GM19035 (cell line): ENCODE data around the gene MRPL42.
"Not testable (repeated sequence)": the region's sequence is repeated elsewhere in the genome, so short reads cannot be mapped to it uniquely, and the experiment has no call there.

Experiments
- ATAC-seq: cut with Tn5 transposase; IDR thresholded peaks from one replicate; pipeline ENCODE4 v1.9.1; 2021; ENCODE audit not compliant: unreplicated experiment

Gene MRPL42

GRCh38 chr12:93497456-93497855 lies 30.1 kb downstream of the MRPL42 start:
- no peak for ATAC-seq

GRCh38 chr12:93498813-93499212 lies 31.5 kb downstream of the MRPL42 start:
- not testable (repeated sequence) for ATAC-seq

- no peak for ATAC-seq
Observed at GRCh38 chr12:93500201-93500600, 32.9 kb downstream of the MRPL42 start.

GRCh38 chr12:93500667-93501066 lies 33.4 kb downstream of the MRPL42 start:
- no peak for ATAC-seq

- ATAC-seq, result no peak
Observed at GRCh38 chr12:93502802-93503623, 35.7 kb downstream of the MRPL42 start.

GRCh38 chr12:93507165-93507564 lies 39.9 kb downstream of the MRPL42 start:
- no peak for ATAC-seq

- ATAC-seq, result no peak
Observed at GRCh38 chr12:93509506-93509905, 42.2 kb downstream of the MRPL42 start.

GRCh38 chr12:93514853-93515252 lies 47.5 kb downstream of the MRPL42 start:
- no peak for ATAC-seq

- no peak for ATAC-seq
Observed at GRCh38 chr12:93518725-93519124, 51.4 kb downstream of the MRPL42 start.

GRCh38 chr12:93519859-93520258 lies 52.5 kb downstream of the MRPL42 start:
- ATAC-seq, result no peak

- no peak for ATAC-seq
Observed at GRCh38 chr12:93520454-93520853, 53.1 kb downstream of the MRPL42 start.

GRCh38 chr12:93521225-93522080 lies 54.1 kb downstream of the MRPL42 start:
- ATAC-seq, result no peak

- ATAC-seq, result no peak
Observed at GRCh38 chr12:93524386-93525133, 57.2 kb downstream of the MRPL42 start.

- no peak for ATAC-seq
Observed at GRCh38 chr12:93526786-93527428, 59.6 kb downstream of the MRPL42 start.

GRCh38 chr12:93530358-93530757 lies 63.0 kb downstream of the MRPL42 start:
- no peak for ATAC-seq

- no peak for ATAC-seq
Observed at GRCh38 chr12:93533310-93533709, 66.0 kb downstream of the MRPL42 start.

- peak; percentile 25 for ATAC-seq
Observed at GRCh38 chr12:93536111-93536765, 68.9 kb downstream of the MRPL42 start.

- ATAC-seq, result peak; percentile 80
Observed at GRCh38 chr12:93536766-93537488, 69.6 kb downstream of the MRPL42 start.

- ATAC-seq, result no peak
Observed at GRCh38 chr12:93537769-93538168, 70.5 kb downstream of the MRPL42 start.

- no peak for ATAC-seq
Observed at GRCh38 chr12:93539821-93540220, 72.5 kb downstream of the MRPL42 start.
